Skeletal muscle satellite cell (primary cell): Measurements from ENCODE around the gene NT5C1B.

ENCODE experiments used
- H3K27me3 ChIP-seq: 2 replicates; pipeline ENCODE4 v1.7.0; 2013; ENCODE audit warnings: low read length; ENCODE audit not compliant: control insufficient read depth, insufficient read depth
- H3K36me3 ChIP-seq: 2 replicates; pipeline ENCODE4 v1.7.0; 2013; ENCODE audit warnings: mild to moderate bottlenecking, control low read depth, low read length; ENCODE audit not compliant: insufficient read depth
- H3K4me1 ChIP-seq: 2 replicates; pipeline ENCODE4 v1.7.0; 2013; ENCODE audit warnings: low read length; ENCODE audit not compliant: control insufficient read depth, insufficient read depth
- H3K4me2 ChIP-seq: 2 replicates; pipeline ENCODE4 v1.7.0; 2013; ENCODE audit warnings: mild to moderate bottlenecking, low read length
- H3K4me3 ChIP-seq: 2 replicates; pipeline ENCODE4 v1.7.0; 2013; ENCODE audit warnings: low read length
- H3K9ac ChIP-seq: 2 replicates; pipeline ENCODE4 v1.7.0; 2013; ENCODE audit warnings: mild to moderate bottlenecking, low read depth, low read length, moderate library complexity
- H3K9me3 ChIP-seq: replicated peaks from 2 replicates; pipeline ENCODE4 v1.7.0; 2013; ENCODE audit warnings: mild to moderate bottlenecking, control low read depth, low read length

The NT5C1B gene

DNA sequence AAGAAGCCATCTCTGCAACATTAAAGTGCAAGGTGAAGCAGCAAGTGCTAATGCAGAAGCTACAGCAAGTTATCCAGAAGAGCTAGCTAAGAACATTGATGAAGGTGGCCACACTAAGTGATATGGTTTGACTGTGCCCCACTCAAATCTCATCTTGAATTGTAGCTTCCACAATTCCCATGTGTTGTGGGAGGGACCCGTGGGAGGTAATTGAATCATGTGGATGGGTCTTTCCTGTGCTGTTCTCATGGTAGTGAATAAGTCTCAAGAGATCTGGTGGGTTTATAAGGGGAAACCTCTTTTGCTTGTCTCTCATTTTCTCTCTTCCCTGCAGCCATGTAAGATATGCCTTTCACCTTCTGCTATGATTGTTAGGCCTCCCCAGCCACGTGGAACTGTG, 40.3 kb downstream of the NT5C1B start:
- peaks cover 38% of the 10 kb centered on the region for H3K4me1 ChIP-seq
- no peaks in the 10 kb centered on the region for H3K27me3 ChIP-seq
- H3K9ac ChIP-seq: no peak overlapping the region
- no peak overlapping the region for H3K4me3 ChIP-seq
- H3K4me2 ChIP-seq: no peak overlapping the region
- H3K9me3 ChIP-seq: no peaks in the 10 kb centered on the region
- peaks cover 2% of the 10 kb centered on the region for H3K36me3 ChIP-seq

GRCh38 chr2:18548621-18549020, 40.7 kb downstream of the NT5C1B start:
- Histone ChIP-seq H3K4me3 (no peak overlapping the region), H3K4me1 (peaks cover 38% of the 10 kb centered on the region), H3K4me2 (no peak overlapping the region)

DNA sequence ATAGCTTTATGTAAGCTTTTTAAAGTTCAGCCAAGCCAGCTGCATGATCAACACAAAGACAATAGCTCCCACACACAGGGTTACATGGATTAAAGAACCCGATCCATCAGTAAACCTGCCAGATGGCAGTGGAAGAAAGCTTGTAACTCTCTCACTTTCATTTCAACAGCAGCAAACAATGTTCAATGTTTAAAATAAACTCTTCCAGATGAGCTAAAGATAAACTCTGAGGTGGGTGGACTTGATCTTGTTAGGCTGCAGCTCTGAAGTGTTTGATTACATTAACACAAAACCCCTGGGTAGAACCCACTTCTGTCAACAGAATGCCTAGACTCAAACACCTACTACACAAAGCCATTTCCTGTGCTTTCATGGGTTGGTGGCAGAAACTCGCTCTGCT, 42.8 kb downstream of the NT5C1B start:
- Histone ChIP-seq H3K4me3 (no peak overlapping the region), H3K9me3 (no peaks in the 10 kb centered on the region), H3K9ac (no peak overlapping the region), H3K27me3 (no peaks in the 10 kb centered on the region), H3K36me3 (no peaks in the 10 kb centered on the region), H3K4me2 (no peak overlapping the region), H3K4me1 (peaks cover 21% of the 10 kb centered on the region)

More at GRCh38 chr2:18548621-18549020, 40.7 kb downstream of the NT5C1B start:
- Histone ChIP-seq H3K27me3 (no peaks in the 10 kb centered on the region), H3K36me3 (no peaks in the 10 kb centered on the region), H3K9me3 (no peaks in the 10 kb centered on the region), H3K9ac (no peak overlapping the region)

DNA sequence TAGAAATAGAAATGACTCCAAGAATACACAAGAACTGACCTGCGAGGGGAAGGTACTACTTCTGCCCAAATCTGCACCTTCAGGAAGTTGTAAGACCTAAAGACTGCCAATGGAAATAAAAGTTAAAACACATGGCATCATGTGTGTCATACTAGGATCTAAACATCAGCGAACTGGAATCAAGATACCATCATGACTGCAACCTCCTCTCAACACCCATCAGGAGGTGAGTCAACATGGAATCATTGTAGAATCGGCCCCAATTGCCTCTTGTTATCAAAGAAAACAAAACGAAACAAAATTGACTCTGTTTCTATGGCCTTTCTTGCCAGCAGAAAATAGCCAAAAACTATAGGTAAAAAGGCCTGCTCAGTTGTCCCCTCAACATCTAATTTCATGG, 44.0 kb downstream of the NT5C1B start:
- Histone ChIP-seq H3K4me1 (peaks cover 12% of the 10 kb centered on the region), H3K9ac (no peak overlapping the region), H3K9me3 (no peaks in the 10 kb centered on the region), H3K4me3 (no peak overlapping the region), H3K4me2 (peak overlapping the region; percentile 24), H3K36me3 (no peaks in the 10 kb centered on the region), H3K27me3 (no peaks in the 10 kb centered on the region)

DNA sequence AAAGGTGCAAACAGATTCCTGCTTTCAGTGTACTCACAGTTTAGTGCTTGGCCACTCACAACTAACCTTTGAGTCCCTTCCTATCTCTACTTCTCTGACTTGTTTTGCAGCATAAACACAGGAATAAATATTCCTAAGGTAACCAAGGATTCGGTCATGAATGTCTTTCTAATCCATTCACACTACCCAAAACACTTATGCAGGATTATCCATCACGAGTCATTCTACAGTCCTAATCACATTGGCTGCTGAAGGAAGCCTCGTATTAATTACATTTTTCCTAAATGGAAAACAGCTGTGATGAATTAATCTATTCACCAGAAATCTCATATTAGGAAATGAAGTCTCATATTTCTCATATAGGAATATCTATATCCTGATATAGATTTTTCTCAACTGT, 45.2 kb downstream of the NT5C1B start:
- no peaks in the 10 kb centered on the region for H3K27me3 ChIP-seq
- H3K4me2 ChIP-seq: no peak overlapping the region
- H3K4me1 ChIP-seq: peaks cover 12% of the 10 kb centered on the region
- H3K4me3 ChIP-seq: no peak overlapping the region
- no peaks in the 10 kb centered on the region for H3K9me3 ChIP-seq
- no peaks in the 10 kb centered on the region for H3K36me3 ChIP-seq
- H3K9ac ChIP-seq: no peak overlapping the region

DNA sequence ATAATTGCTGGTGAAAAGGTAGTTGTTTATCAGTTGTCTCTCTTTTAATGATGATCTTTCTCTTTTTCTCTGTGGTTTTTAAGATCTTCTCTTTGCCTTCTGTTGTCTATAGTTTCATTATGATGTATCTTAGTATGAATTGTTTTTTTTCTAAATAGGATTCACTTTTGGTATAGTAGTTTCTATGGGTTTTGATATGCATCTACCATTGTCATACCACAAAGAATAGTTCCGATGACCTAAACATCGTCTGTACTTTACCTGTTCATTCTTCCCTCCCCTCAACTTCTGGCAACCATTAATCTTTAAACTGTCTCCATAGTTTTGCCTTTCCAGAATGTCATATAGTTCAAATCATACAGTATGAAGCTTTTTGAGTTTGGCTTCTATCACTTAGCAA, 48.5 kb downstream of the NT5C1B start:
- Histone ChIP-seq H3K4me2 (no peak overlapping the region), H3K36me3 (no peaks in the 10 kb centered on the region), H3K9ac (no peak overlapping the region), H3K4me1 (peaks cover 4% of the 10 kb centered on the region), H3K9me3 (no peaks in the 10 kb centered on the region), H3K27me3 (no peaks in the 10 kb centered on the region), H3K4me3 (no peak overlapping the region)

DNA sequence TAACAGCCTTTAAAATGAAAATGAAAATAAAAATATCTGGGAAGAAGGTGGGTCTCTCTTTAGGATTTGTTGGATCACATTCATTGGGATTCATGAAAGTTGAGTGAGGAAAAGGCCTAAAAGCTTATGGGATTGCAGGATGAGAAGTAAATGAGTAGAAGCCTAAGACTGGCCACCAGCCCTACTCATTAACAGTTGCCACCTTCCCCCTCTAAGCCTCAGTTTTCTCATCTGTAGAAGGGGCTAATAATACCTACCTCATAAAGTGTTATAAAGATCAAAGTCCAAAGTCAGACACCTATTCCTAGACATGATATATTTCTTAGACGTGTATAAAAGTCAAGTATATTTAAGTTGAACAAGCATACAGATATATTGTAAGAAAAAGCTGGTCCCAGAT, 52.7 kb downstream of the NT5C1B start:
- Histone ChIP-seq H3K27me3 (no peaks in the 10 kb centered on the region), H3K4me2 (no peak overlapping the region), H3K9me3 (no peaks in the 10 kb centered on the region), H3K4me3 (no peak overlapping the region), H3K9ac (no peak overlapping the region), H3K36me3 (no peaks in the 10 kb centered on the region), H3K4me1 (no peaks in the 10 kb centered on the region)

- Histone ChIP-seq H3K27me3 (no peaks in the 10 kb centered on the region), H3K9me3 (no peaks in the 10 kb centered on the region), H3K9ac (no peak overlapping the region), H3K4me3 (no peak overlapping the region), H3K36me3 (no peaks in the 10 kb centered on the region), H3K4me2 (no peak overlapping the region), H3K4me1 (no peaks in the 10 kb centered on the region)
These were observed 53.3 kb downstream of the NT5C1B start for GRCh38 chr2:18536100-18536499.

- Histone ChIP-seq H3K36me3 (no peaks in the 10 kb centered on the region), H3K9me3 (no peaks in the 10 kb centered on the region), H3K9ac (no peak overlapping the region), H3K27me3 (no peaks in the 10 kb centered on the region), H3K4me2 (no peak overlapping the region), H3K4me1 (no peaks in the 10 kb centered on the region), H3K4me3 (no peak overlapping the region)
These were observed 58.2 kb downstream of the NT5C1B start for GRCh38 chr2:18531194-18531593.

DNA sequence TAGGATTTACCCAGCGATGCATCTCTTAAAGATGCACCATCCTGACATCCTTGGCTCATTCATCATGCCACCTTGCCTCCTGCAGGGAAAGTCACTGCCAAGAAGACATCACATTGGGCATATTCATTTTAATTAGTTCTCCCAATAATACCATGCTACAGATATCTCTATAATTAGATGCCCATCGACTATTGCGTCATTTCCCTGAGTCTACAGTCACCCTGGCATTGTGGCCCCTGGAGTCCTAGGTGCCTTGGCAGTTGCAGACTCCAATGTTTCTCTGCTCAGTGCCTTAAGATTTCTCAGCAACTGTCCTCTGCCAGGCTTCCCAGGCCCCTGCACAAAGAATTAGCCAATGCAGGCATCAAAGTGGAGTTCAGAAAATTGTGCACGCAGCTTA, 61.5 kb downstream of the NT5C1B start:
- no peaks in the 10 kb centered on the region for H3K36me3 ChIP-seq
- no peaks in the 10 kb centered on the region for H3K9me3 ChIP-seq
- no peaks in the 10 kb centered on the region for H3K4me1 ChIP-seq
- H3K4me2 ChIP-seq: no peak overlapping the region
- H3K4me3 ChIP-seq: no peak overlapping the region
- no peak overlapping the region for H3K9ac ChIP-seq
- no peaks in the 10 kb centered on the region for H3K27me3 ChIP-seq

- H3K4me2 ChIP-seq: no peak overlapping the region
- no peaks in the 10 kb centered on the region for H3K4me1 ChIP-seq
- H3K27me3 ChIP-seq: no peaks in the 10 kb centered on the region
- no peaks in the 10 kb centered on the region for H3K36me3 ChIP-seq
- H3K9me3 ChIP-seq: no peaks in the 10 kb centered on the region
- H3K4me3 ChIP-seq: no peak overlapping the region
- no peak overlapping the region for H3K9ac ChIP-seq
These were observed 62.0 kb downstream of the NT5C1B start for GRCh38 chr2:18527326-18527725.

DNA sequence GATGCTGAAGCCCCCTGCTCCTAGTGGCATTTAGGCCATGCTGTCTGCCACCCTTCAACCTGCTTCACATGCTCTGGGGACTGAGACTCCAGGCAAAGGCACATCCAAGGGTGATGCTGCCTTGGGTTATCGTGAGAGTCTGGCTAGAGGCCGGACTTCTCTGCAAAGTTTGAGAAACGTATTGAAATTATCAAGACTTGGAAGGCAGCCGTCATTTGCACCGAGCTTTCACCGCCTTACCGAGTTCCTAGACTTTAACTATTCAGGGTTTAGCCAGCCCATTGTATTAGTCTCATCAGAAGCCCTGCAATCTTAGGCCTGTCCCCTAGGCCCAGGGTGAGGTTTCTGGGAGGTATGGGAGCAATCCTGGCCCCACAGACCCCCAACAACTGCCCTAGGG, 62.9 kb downstream of the NT5C1B start:
- Histone ChIP-seq H3K36me3 (no peaks in the 10 kb centered on the region), H3K27me3 (no peaks in the 10 kb centered on the region), H3K4me2 (no peak overlapping the region), H3K9me3 (no peaks in the 10 kb centered on the region), H3K4me1 (no peaks in the 10 kb centered on the region), H3K4me3 (no peak overlapping the region), H3K9ac (no peak overlapping the region)
